KMS-11 (cell line): ENCODE measurements around the gene CARTPT.

ENCODE experiments used
- H2AFZ ChIP-seq: fragments of 200-600 bp; sonication (generic); 2 replicates; pipeline ENCODE4 v1.6.1; 2016; ENCODE audit warnings: antibody characterized with exemption, mixed run types, low read depth
- H3K27ac ChIP-seq: fragments of 200-600 bp; sonication (generic); 2 replicates; pipeline ENCODE4 v1.6.1; 2016; ENCODE audit warnings: mild to moderate bottlenecking, mixed run types
- H3K27me3 ChIP-seq: fragments of 200-600 bp; sonication (generic); 2 replicates; pipeline ENCODE4 v1.6.1; 2017; ENCODE audit warnings: mild to moderate bottlenecking, low read depth, mixed run types, moderate library complexity; ENCODE audit not compliant: insufficient read depth
- H3K36me3 ChIP-seq: fragments of 200-600 bp; sonication (generic); 2 replicates; pipeline ENCODE4 v1.6.1; 2017; ENCODE audit warnings: mild to moderate bottlenecking, mixed run types; ENCODE audit not compliant: insufficient read depth
- H3K4me1 ChIP-seq: fragments of 200-600 bp; sonication (generic); 2 replicates; pipeline ENCODE4 v1.6.1; 2016; ENCODE audit warnings: mild to moderate bottlenecking, low read depth, mixed run types; ENCODE audit not compliant: poor library complexity, severe bottlenecking
- H3K4me2 ChIP-seq: fragments of 200-600 bp; sonication (generic); 2 replicates; pipeline ENCODE4 v1.7.0; 2016; ENCODE audit warnings: mild to moderate bottlenecking, mixed run types
- H3K4me3 ChIP-seq: fragments of 200-600 bp; sonication (generic); IDR thresholded peaks from 2 replicates; pipeline ENCODE4 v1.6.1; 2017; ENCODE audit warnings: low read depth, low read length, mixed read lengths; ENCODE audit not compliant: insufficient read depth
- H3K79me2 ChIP-seq: fragments of 200-600 bp; sonication (generic); 2 replicates; pipeline ENCODE4 v1.6.1; 2016; ENCODE audit warnings: low read depth, mixed run types; ENCODE audit not compliant: insufficient read depth
- H3K9ac ChIP-seq: fragments of 200-600 bp; sonication (generic); 2 replicates; pipeline ENCODE4 v1.6.1; 2016; ENCODE audit warnings: mild to moderate bottlenecking, mixed run types
- H4K20me1 ChIP-seq: fragments of 200-600 bp; sonication (generic); 2 replicates; pipeline ENCODE4 v1.6.1; 2016; ENCODE audit warnings: mild to moderate bottlenecking, mixed run types; ENCODE audit not compliant: insufficient read depth
- TF ChIP-seq, protein P1 (sequence below): fragments of 200-600 bp; sonication (generic); conservative IDR thresholded peaks from 2 replicates; pipeline ENCODE4 v1.6.1; 2017; ENCODE audit warnings: low read depth, mild to moderate bottlenecking, antibody characterized with exemption, low read length, moderate library complexity, mixed read lengths

The CARTPT gene

DNA sequence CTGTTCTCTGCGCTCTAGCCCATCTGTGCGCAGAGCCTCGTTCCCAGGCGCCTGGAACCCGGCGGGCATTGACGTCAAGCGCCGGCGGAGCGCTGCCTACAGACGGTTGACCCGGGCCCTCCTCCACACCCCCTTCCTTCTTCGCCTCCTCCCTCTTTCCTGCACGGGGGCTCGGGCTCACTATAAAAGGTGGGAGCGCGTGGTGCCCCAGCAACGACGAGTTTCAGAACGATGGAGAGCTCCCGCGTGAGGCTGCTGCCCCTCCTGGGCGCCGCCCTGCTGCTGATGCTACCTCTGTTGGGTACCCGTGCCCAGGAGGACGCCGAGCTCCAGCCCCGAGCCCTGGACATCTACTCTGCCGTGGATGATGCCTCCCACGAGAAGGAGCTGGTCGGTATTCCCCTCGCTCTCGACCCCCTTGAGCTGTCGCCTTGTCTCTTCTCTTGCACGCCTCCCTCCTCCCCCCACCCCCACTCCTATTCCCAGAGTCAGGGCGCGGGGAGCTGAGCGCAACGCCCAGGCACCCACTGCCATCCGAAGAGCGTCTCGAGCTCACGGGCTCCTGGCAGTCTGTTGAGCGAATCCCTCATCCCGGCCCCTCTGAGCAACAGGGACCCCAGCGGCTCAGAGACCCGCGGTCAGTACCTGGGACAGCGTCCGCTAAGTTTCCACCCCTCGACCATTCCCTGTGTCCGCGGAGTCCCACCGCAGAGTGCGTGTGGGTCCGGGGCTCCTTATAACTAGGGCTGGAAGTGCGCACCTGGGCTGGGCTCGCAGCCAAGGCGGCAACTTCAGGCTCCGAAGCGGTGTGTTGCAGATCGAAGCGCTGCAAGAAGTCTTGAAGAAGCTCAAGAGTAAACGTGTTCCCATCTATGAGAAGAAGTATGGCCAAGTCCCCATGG, at the start of gene CARTPT:
Gene CARTPT, plus strand, starts transcription at position 213 of the 902 bp plus-strand sequence. Its CDS starts 19 bp downstream, at position 232.
- no peak within 1 kb of the TSS for H3K4me3 ChIP-seq
- H4K20me1 ChIP-seq = no peaks in the 10 kb centered on the region
- no peaks in the 10 kb centered on the region for H3K79me2 ChIP-seq
- no peaks in the 10 kb centered on the region for H3K4me1 ChIP-seq
- no peak within 1 kb of the TSS for H3K4me2 ChIP-seq
- no peaks in the 10 kb centered on the region for H3K27me3 ChIP-seq
- H2AFZ ChIP-seq = no peak within 1 kb of the TSS
- TF ChIP-seq, protein P1, sequence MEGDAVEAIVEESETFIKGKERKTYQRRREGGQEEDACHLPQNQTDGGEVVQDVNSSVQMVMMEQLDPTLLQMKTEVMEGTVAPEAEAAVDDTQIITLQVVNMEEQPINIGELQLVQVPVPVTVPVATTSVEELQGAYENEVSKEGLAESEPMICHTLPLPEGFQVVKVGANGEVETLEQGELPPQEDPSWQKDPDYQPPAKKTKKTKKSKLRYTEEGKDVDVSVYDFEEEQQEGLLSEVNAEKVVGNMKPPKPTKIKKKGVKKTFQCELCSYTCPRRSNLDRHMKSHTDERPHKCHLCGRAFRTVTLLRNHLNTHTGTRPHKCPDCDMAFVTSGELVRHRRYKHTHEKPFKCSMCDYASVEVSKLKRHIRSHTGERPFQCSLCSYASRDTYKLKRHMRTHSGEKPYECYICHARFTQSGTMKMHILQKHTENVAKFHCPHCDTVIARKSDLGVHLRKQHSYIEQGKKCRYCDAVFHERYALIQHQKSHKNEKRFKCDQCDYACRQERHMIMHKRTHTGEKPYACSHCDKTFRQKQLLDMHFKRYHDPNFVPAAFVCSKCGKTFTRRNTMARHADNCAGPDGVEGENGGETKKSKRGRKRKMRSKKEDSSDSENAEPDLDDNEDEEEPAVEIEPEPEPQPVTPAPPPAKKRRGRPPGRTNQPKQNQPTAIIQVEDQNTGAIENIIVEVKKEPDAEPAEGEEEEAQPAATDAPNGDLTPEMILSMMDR = no peak
- no peaks in the 10 kb centered on the region for H3K36me3 ChIP-seq
- no peak within 1 kb of the TSS for H3K9ac ChIP-seq
- H3K27ac ChIP-seq = no peak within 1 kb of the TSS

DNA sequence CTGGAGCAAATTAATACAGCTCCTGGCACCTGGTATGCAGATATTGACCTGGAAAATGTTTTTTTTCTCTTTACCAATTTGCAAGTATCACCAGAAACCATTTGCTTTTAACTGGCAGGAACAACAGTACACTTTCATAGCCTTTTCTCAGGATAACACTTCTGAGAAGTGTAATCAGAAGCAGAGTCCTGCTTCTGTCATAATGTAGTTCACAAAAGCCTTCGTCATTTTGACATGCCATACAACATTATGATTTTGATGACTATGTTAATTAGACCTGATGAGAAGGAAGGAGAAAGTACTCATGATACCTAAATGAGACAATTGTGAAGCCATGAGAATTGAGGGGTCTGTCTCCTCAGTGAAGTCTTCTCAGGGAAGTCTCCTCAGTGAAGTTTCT, 41.1 kb upstream of the CARTPT start:
- Histone ChIP-seq H3K4me2 (no peak overlapping the region), H4K20me1 (no peaks in the 10 kb centered on the region), H2AFZ (no peak overlapping the region), H3K79me2 (no peaks in the 10 kb centered on the region), H3K9ac (no peak overlapping the region), H3K4me3 (no peak overlapping the region), H3K4me1 (no peaks in the 10 kb centered on the region), H3K36me3 (no peaks in the 10 kb centered on the region), H3K27me3 (no peaks in the 10 kb centered on the region), H3K27ac (no peak overlapping the region)
- TF ChIP-seq, protein P1 = no peak

DNA sequence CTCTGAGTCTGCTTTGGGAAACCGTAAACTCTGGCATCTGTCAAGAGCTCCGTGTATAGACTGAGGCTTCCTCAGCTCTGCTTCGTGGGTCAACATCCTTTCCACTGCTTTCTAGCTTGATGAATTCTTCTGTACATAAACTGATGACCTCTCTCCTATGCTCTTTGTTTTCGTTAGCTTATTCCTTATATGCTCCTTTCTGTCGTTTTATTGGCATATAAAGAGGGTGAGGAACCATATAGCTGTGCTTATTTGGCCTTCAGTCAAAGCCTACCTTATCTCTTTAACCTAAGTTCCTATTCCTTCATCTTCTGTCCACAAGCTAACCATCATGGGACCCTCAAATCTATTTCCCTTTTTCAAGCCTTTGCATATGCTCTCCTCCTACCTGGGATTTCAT, 39.4 kb upstream of the CARTPT start:
- no peaks in the 10 kb centered on the region for H3K27me3 ChIP-seq
- no peaks in the 10 kb centered on the region for H4K20me1 ChIP-seq
- H3K27ac ChIP-seq = no peak overlapping the region
- no peaks in the 10 kb centered on the region for H3K36me3 ChIP-seq
- no peaks in the 10 kb centered on the region for H3K79me2 ChIP-seq
- H3K9ac ChIP-seq = no peak overlapping the region
- H3K4me3 ChIP-seq = no peak overlapping the region
- no peaks in the 10 kb centered on the region for H3K4me1 ChIP-seq
- H2AFZ ChIP-seq = no peak overlapping the region
- H3K4me2 ChIP-seq = no peak overlapping the region
- TF ChIP-seq, protein P1 = no peak

DNA sequence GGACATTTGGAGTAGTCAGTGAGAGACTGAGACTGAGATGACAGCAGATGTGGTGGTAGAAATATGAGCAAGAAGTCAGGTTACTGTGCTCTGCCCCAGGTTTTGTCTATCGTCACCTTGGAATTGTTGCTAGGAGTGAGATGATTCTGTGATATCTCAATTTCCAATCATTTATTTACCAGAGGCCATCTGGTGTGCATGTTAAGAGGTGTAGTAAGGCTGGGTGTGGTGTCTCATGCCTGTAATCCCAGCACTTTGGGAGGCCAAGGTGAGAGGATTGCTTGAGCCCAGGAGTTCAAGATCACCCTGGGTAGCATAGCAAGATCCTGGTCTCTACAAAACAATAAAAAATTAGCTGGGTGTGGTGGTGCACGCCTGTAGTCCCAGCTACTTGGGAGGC, 38.6 kb upstream of the CARTPT start:
- no peaks in the 10 kb centered on the region for H3K4me1 ChIP-seq
- no peaks in the 10 kb centered on the region for H3K79me2 ChIP-seq
- no peak overlapping the region for H3K4me2 ChIP-seq
- no peak overlapping the region for H3K4me3 ChIP-seq
- no peak overlapping the region for H3K27ac ChIP-seq
- no peaks in the 10 kb centered on the region for H3K27me3 ChIP-seq
- no peak overlapping the region for H3K9ac ChIP-seq
- no peaks in the 10 kb centered on the region for H3K36me3 ChIP-seq
- no peak overlapping the region for H2AFZ ChIP-seq
- no peaks in the 10 kb centered on the region for H4K20me1 ChIP-seq
- TF ChIP-seq, protein P1 = no peak
